ENCODE results near the gene PPM1D. TPM values are rescaled to one million over a fixed set of nuclear protein-coding genes. Genes with fewer than 3 reads are reported as not detected.

PPM1D gene
- total and polyA plus RNA-seq, 8 donors: 2.2 to 42.0 (median 5.3) TPM

GRCh38 chr17:60645918-60646523, 46.0 kb downstream of the PPM1D start:
- intact Hi-C loops (cut with DNase I; ENCODE audit: low total_unique reads): no loop called here
- no peaks in the 10 kb centered on the region for H3K9me3 ChIP-seq
- TF ChIP-seq, protein P1, sequence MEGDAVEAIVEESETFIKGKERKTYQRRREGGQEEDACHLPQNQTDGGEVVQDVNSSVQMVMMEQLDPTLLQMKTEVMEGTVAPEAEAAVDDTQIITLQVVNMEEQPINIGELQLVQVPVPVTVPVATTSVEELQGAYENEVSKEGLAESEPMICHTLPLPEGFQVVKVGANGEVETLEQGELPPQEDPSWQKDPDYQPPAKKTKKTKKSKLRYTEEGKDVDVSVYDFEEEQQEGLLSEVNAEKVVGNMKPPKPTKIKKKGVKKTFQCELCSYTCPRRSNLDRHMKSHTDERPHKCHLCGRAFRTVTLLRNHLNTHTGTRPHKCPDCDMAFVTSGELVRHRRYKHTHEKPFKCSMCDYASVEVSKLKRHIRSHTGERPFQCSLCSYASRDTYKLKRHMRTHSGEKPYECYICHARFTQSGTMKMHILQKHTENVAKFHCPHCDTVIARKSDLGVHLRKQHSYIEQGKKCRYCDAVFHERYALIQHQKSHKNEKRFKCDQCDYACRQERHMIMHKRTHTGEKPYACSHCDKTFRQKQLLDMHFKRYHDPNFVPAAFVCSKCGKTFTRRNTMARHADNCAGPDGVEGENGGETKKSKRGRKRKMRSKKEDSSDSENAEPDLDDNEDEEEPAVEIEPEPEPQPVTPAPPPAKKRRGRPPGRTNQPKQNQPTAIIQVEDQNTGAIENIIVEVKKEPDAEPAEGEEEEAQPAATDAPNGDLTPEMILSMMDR (IDR thresholded peaks at IDR 0.05): no peak
- TF ChIP-seq EP300 (IDR thresholded peaks at IDR 0.05): no peak
- H3K36me3 ChIP-seq: peaks cover 10 to 44% (median 36%) of the 10 kb centered on the region in 4 donors
- 87 to 93% (median 90%) methylated on average over 3 of the region's 3 CpGs for WGBS, 5 donors
- H3K27ac ChIP-seq: no peak overlapping the region
- peaks cover 0 to 15% (median 10%) of the 10 kb centered on the region in 4 donors for H3K4me1 ChIP-seq
- no peak overlapping the region for H3K4me3 ChIP-seq
- no peak for DNase-seq
- H3K27me3 ChIP-seq: no peaks in the 10 kb centered on the region

- no peak for TF ChIP-seq POLR2AphosphoS5 (IDR thresholded peaks at IDR 0.05)
- no peak for TF ChIP-seq EP300 (IDR thresholded peaks at IDR 0.05)
- TF ChIP-seq, protein P1 (IDR thresholded peaks at IDR 0.05): no peak
- no peak for TF ChIP-seq POLR2A (IDR thresholded peaks at IDR 0.05)
- no peak overlapping the region for H3K27ac ChIP-seq
- H3K4me1 ChIP-seq: peaks cover 0 to 12% (median 8%) of the 10 kb centered on the region in 4 donors
- no peaks in the 10 kb centered on the region for H3K27me3 ChIP-seq
- no peaks in the 10 kb centered on the region for H3K9me3 ChIP-seq
- WGBS, 5 donors: 74 to 82% (median 79%) methylated on average over 3 of the region's 3 CpGs
- no peak for DNase-seq
- intact Hi-C loops (cut with DNase I; ENCODE audit: low total_unique reads): no loop called here
- peaks cover 10 to 50% (median 42%) of the 10 kb centered on the region in 4 donors for H3K36me3 ChIP-seq
- no peak overlapping the region for H3K4me3 ChIP-seq
These were observed 46.7 kb downstream of the PPM1D start for GRCh38 chr17:60646701-60647100.

GRCh38 chr17:60647705-60648104, 47.7 kb downstream of the PPM1D start:
- peaks cover 0 to 8% (median 6%) of the 10 kb centered on the region in 4 donors for H3K4me1 ChIP-seq
- no peak overlapping the region for H3K27ac ChIP-seq
- no peaks in the 10 kb centered on the region for H3K9me3 ChIP-seq
- peaks cover 10 to 55% (median 46%) of the 10 kb centered on the region in 4 donors for H3K36me3 ChIP-seq
- intact Hi-C loops (cut with DNase I; ENCODE audit: low total_unique reads): no loop called here
- no peaks in the 10 kb centered on the region for H3K27me3 ChIP-seq
- TF ChIP-seq POLR2A (IDR thresholded peaks at IDR 0.05): no peak
- TF ChIP-seq, protein P1 (IDR thresholded peaks at IDR 0.05): no peak
- no peak for TF ChIP-seq EP300 (IDR thresholded peaks at IDR 0.05)
- TF ChIP-seq POLR2AphosphoS5 (IDR thresholded peaks at IDR 0.05): no peak
- no peak for DNase-seq
- WGBS, 5 donors: 21 to 65% (median 55%) methylated on average over 1 of the region's 1 CpG
- no peak overlapping the region for H3K4me3 ChIP-seq

DNA sequence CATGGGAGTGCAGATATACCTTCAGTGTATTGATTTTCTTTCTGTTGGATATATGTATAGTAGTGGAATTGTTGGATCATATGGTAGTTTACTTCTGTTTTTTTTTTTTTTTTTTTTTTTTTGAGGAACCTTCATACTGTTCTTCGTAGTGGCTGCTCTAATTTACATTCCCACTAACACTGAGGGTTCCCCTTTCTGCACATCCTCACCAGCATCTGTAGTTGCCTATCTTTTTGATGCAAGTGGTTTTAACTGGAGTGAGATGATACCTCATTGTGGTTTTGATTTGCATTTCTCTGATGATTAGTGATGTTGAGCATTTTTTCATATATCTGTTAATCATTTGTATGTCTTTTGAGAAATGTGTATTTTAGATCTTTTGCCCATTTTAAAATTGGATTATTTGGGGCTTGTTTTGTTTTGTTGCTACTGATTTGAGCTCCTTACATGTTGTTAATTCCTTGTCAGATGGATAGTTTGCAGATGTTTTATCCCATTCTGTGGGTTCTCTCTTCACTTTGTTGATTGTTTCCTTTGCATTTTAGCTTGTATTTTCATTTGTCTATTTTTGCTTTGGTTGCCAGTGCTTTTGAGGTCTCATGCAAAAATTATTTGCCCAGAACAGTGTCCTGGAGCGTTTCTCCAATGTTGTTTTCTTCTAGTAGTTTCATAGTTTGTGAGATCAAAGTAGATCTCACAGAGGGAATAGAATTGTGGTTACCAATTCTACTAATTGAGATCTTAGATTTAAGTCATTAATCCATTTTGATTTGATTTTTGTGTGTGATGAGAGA, 52.7 kb downstream of the PPM1D start:
- 79 to 90% (median 86%) methylated on average over 2 of the region's 2 CpGs for WGBS, 5 donors
- Histone ChIP-seq H3K9me3 (no peaks in the 10 kb centered on the region), H3K36me3 (peaks cover 10 to 67% (median 66%) of the 10 kb centered on the region in 4 donors), H3K4me3 (no peak overlapping the region), H3K4me1 (no peaks in the 10 kb centered on the region), H3K27me3 (no peaks in the 10 kb centered on the region), H3K27ac (no peak overlapping the region)
- intact Hi-C loops (cut with DNase I; ENCODE audit: low total_unique reads): no loop called here
- DNase-seq: no peak
- no peak for TF ChIP-seq EP300 (IDR thresholded peaks at IDR 0.05)
- TF ChIP-seq POLR2AphosphoS5 (IDR thresholded peaks at IDR 0.05): no peak
- TF ChIP-seq POLR2A (IDR thresholded peaks at IDR 0.05): no peak
